ENCODE data around the gene DDT. TPM values are rescaled to one million over a fixed set of nuclear protein-coding genes. Genes with fewer than 3 reads are reported as not detected.
"Not testable (repeated sequence)": the region's sequence is repeated elsewhere in the genome, so short reads cannot be mapped to it uniquely, and the experiment has no call there.

The DDT gene
- total RNA-seq, result 100 to 1,000 TPM; 121 to 128 TPM

DNA sequence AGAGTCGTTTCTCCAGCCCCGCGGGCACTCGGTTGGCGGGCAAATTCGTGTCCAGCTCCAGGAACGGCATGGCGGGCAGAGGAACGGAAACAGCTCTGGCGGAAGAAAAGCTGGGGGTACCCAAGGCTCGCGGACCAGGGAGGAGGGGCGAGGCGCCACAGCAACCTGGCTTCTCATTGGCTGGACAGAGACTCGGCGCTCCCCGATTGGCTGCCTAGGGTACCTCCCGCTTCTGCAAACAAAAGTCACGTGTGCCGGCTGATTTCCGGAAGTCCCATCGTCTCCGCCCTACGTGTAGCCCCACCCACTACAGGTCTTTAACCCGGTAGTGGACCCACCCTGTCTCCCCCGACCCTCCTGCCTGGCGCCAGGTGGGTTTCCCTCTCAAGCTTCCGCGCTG, at the start of gene DDT:
Gene DDT, minus strand, starts transcription at position 97 of the 400 bp plus-strand sequence. Its CDS starts 27 bp downstream, at position 70.
- DNase-seq; H3K4me3 Mint-ChIP-seq; H3K27me3 Mint-ChIP-seq; H3K27ac Mint-ChIP-seq; CTCF ChIA-PET; H3K9me3 Mint-ChIP-seq (ENCODE audit: low read depth): not testable (repeated sequence)
- Mint-ChIP-seq H3K36me3 (peaks cover 21% of the 10 kb centered on the region), H3K4me1 (peaks cover 11% of the 10 kb centered on the region)
- ATAC-seq, result peak; percentile 99

DNA sequence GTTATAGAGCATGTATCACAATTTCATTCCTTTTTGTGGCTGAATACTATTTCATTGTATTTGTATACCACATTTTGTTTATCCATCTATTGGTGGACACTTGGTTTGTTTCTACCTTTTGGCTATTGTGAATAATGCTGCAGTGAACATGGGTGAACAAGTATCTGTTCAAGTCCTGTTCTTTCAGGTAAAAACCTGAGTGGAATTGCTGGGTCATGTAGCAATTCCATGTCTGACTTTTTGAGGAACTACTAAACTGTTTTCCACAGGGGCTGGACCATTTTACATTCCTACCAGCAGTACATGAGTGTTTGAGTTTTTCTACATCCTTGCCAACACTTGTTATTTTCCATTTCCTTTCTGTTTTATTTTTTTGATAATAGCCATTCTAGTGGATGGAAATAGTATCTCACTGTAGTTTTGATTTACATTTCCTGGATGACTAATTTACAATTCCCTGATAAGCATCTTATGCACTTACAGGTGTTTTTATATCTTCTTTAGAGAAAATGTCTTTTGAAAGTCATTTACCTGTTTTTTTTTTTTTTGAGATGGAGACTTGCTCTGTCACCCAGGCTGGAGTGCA, 49.1 kb upstream of the DDT start:
- CTCF ChIA-PET, result no interaction called here
- no peak for DNase-seq
- Mint-ChIP-seq H3K4me3 (no peak overlapping the region), H3K36me3 (peaks cover 41% of the 10 kb centered on the region), H3K4me1 (peaks cover 28% of the 10 kb centered on the region), H3K27ac (no peak overlapping the region), H3K9me3 (ENCODE audit: low read depth) (peaks cover 2% of the 10 kb centered on the region), H3K27me3 (no peaks in the 10 kb centered on the region)
- ATAC-seq, result peak; percentile 33

DNA sequence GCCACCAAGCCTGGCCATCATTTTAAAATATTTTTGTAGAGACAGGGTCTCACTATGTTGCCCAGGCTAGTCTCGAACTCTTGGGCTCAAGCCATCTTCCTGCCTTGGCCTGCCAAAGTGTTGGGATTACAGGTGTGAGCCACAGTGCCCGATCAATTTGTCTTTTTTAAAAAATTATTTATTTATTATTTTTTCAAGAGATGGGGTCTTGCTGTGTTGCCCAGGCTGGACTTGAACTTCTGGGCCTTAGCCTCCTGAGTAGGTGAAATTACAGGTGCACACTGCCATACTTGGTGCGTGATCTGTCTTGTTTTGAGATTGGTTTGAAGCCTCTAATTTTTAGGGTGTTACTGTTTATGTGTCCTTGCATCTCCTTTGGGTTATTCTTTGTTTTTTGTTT, 47.1 kb upstream of the DDT start:
- no peaks in the 10 kb centered on the region for H3K27me3 Mint-ChIP-seq
- ATAC-seq, result no peak
- peaks cover 2% of the 10 kb centered on the region for H3K9me3 Mint-ChIP-seq (ENCODE audit: low read depth)
- no peak for DNase-seq
- H3K4me1 Mint-ChIP-seq, result peaks cover 28% of the 10 kb centered on the region
- CTCF ChIA-PET, result no interaction called here
- H3K36me3 Mint-ChIP-seq, result peaks cover 40% of the 10 kb centered on the region
- H3K4me3 Mint-ChIP-seq, result no peak overlapping the region
- H3K27ac Mint-ChIP-seq, result no peak overlapping the region

DNA sequence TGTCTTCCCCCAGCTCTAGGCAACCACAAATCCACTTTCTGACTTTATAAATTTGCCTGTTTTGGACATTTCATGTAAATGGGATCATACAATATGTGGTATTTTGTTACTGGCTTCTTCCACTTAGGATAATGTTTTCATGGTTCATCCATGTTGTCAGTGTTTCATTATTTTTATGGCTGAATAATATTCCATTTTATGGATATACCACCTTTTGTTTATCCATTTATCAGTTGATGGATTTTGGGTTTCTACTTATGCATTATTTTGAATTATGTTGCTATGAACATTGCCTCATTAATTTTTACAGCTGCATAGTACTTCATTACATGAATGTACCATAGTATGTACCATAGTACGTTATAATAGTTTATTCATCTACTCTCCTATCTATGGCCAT, 41.9 kb upstream of the DDT start:
- DNase-seq (no peak), ATAC-seq (no peak)
- no peaks in the 10 kb centered on the region for H3K9me3 Mint-ChIP-seq (ENCODE audit: low read depth)
- no peak overlapping the region for H3K4me3 Mint-ChIP-seq
- no peaks in the 10 kb centered on the region for H3K27me3 Mint-ChIP-seq
- H3K27ac Mint-ChIP-seq, result no peak overlapping the region
- peaks cover 21% of the 10 kb centered on the region for H3K36me3 Mint-ChIP-seq
- CTCF ChIA-PET, result no interaction called here
- peaks cover 37% of the 10 kb centered on the region for H3K4me1 Mint-ChIP-seq

DNA sequence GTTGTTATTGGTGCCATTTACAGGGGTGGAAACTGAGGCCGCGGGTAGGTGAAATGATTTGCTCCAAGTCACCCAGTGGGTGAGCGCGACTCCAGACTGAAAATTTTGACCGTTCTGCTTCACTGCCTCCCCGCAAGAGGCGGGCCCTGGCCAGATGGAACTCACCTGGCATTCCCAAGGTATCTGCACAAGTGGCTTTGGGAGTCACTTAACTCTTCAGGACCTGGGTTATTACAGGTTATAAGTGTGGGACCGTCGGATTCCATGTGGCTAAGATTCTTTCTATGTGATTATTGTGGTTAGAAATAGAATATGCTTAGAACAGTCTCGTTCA, 37.5 kb upstream of the DDT start:
- ATAC-seq (no peak), DNase-seq (no peak)
- Mint-ChIP-seq H3K4me3 (peak overlapping the region; percentile 91), H3K9me3 (ENCODE audit: low read depth) (peaks cover 2% of the 10 kb centered on the region), H3K27ac (peak overlapping the region; percentile 87), H3K27me3 (no peaks in the 10 kb centered on the region), H3K4me1 (peaks cover 36% of the 10 kb centered on the region), H3K36me3 (peaks cover 9% of the 10 kb centered on the region)
- CTCF ChIA-PET, result interaction anchor here (1.3 to 2.4 kb wide), 3 partner anchors 18 to 145 kb away, joined by 3 to 13 read pairs (median 4); no protein-coding TSS in a partner anchor

DNA sequence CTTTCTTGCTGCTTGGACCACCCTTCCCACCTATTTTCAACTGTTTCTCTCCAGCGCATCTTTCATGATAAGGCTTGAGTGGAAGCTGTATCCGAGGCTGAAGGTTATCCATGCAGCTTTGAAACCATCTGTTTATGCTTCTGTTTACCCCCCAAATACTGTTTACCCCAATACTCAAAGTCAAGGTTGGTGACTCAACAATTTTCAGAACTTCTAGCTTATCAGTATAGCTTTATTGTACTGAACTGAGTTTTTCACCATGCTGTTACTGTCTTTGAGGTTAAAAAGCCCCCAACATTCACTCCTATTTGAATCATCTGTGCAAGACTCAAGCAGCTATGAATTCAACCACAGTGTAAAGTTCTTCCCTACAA, 35.8 kb upstream of the DDT start:
- Mint-ChIP-seq H3K27ac (peak overlapping the region; percentile 47), H3K4me1 (peaks cover 31% of the 10 kb centered on the region), H3K4me3 (peak overlapping the region; percentile 33), H3K36me3 (peaks cover 3% of the 10 kb centered on the region), H3K9me3 (ENCODE audit: low read depth) (peaks cover 2% of the 10 kb centered on the region), H3K27me3 (no peaks in the 10 kb centered on the region)
- CTCF ChIA-PET, result interaction anchor here (2.3 to 2.4 kb wide), 2 partner anchors 144 to 147 kb away, joined by 7 to 13 read pairs; no protein-coding TSS in a partner anchor
- DNase-seq, result no peak
- no peak for ATAC-seq

DNA sequence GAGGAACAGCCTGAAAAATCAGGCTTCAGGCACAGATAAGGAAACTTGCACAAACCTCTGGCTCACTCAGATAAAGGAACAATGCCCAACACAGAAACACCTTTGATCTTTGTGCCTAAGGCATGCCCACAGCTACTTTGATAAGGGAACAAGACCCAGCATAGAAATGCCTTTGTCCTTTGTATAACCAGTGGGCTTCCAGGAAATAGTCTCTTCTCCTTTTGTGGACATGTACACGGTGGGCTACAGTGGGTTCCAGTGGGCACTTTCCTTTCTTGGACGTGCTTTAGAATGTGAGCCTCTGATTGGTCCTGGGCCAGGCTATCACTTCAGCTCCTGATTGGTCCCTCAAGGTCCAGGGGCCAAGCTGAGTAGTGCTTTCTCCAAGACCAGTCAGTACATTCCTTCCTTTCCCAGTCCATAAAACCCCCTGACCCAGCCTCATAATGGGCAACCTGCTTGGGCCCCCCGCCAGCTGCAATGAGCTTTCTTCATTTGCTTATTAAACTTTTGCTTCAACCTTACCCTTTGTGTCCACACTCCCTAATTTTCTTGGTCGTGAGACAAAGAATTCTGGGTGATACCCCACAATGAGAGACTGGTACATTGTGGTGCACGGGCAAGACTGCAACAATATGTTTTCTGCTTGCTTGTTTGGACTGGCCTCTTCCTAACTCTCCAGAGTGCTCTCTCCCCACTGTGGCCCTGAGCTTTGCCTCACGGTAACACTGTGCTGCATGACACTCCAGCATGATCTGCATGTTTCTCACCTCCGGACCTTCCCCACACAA, 35.2 kb upstream of the DDT start:
- DNase-seq, result no peak
- H3K4me3 Mint-ChIP-seq, result no peak overlapping the region
- peaks cover 28% of the 10 kb centered on the region for H3K4me1 Mint-ChIP-seq
- no peaks in the 10 kb centered on the region for H3K27me3 Mint-ChIP-seq
- CTCF ChIA-PET, result interaction anchor here (2.3 to 2.4 kb wide), 2 partner anchors 145 to 147 kb away, joined by 7 to 13 read pairs; no protein-coding TSS in a partner anchor
- ATAC-seq, result no peak
- no peak overlapping the region for H3K27ac Mint-ChIP-seq
- H3K9me3 Mint-ChIP-seq (ENCODE audit: low read depth), result peaks cover 2% of the 10 kb centered on the region
- peaks cover 3% of the 10 kb centered on the region for H3K36me3 Mint-ChIP-seq

DNA sequence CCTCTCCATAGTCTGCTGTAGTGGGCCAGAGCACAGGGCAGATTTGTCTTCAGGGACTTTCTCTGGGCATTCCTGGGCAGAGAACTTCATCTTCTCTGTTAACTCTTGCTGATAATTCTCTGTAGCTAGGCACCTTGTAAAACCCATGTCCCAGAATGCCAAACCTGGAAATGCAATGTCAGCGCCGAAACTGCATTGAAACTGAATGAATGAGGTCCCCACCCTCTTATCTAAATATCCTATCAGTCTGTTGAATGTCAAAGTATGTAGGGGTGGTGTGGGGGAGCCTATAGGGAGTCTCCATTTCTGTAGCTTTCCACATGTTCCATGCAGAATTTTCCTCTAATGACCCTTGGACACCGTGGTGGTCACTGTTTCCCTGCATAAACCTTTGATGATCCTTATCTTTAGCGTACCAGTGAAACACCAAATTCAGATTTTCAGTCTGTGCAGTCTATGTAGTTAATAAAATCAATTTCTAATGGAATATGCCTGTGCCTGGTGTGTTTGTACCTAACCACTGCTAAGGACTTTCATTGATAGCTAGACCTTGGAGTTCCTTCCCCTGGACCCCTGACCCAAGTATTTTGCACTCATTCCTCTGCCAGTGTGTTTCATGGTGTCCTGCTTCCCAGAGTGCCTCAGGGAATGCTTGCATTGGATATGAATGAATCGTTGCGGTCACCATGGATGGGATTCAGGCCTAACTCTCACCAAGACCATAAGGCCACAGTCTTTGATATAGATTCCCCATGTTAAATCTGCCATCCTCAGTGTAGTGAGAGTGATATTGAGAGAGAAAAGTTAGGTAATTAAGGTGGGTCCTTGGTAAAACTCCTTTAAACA, 34.4 kb upstream of the DDT start:
- peaks cover 22% of the 10 kb centered on the region for H3K4me1 Mint-ChIP-seq
- no peak for DNase-seq
- ATAC-seq, result no peak
- H3K36me3 Mint-ChIP-seq, result peaks cover 2% of the 10 kb centered on the region
- H3K27me3 Mint-ChIP-seq, result no peaks in the 10 kb centered on the region
- H3K9me3 Mint-ChIP-seq (ENCODE audit: low read depth), result peaks cover 2% of the 10 kb centered on the region
- CTCF ChIA-PET, result interaction anchor here (1.6 kb wide), 1 partner anchor 149 kb away, joined by 5 read pairs; no protein-coding TSS in a partner anchor
- H3K4me3 Mint-ChIP-seq, result no peak overlapping the region
- H3K27ac Mint-ChIP-seq, result no peak overlapping the region

DNA sequence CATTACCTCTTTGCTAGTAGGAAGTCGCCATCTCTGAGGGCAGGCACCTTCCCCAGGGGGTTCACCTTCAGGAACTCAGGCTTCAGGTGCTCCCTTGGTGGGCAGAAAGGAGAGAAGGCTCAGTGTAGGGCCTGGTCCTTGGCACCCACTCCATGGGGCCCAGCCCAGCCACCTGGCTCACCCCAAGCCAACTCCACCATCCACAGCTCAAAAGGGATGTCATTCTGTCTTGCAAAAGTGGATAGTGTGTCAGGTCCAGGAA, 33.7 kb upstream of the DDT start:
- Mint-ChIP-seq H3K27me3 (no peaks in the 10 kb centered on the region), H3K9me3 (ENCODE audit: low read depth) (peaks cover 2% of the 10 kb centered on the region), H3K4me3 (no peak overlapping the region), H3K27ac (no peak overlapping the region), H3K36me3 (no peaks in the 10 kb centered on the region), H3K4me1 (peaks cover 17% of the 10 kb centered on the region)
- DNase-seq (no peak), ATAC-seq (no peak)
- CTCF ChIA-PET, result interaction anchor here (1.6 kb wide), 1 partner anchor 149 kb away, joined by 5 read pairs; no protein-coding TSS in a partner anchor

DNA sequence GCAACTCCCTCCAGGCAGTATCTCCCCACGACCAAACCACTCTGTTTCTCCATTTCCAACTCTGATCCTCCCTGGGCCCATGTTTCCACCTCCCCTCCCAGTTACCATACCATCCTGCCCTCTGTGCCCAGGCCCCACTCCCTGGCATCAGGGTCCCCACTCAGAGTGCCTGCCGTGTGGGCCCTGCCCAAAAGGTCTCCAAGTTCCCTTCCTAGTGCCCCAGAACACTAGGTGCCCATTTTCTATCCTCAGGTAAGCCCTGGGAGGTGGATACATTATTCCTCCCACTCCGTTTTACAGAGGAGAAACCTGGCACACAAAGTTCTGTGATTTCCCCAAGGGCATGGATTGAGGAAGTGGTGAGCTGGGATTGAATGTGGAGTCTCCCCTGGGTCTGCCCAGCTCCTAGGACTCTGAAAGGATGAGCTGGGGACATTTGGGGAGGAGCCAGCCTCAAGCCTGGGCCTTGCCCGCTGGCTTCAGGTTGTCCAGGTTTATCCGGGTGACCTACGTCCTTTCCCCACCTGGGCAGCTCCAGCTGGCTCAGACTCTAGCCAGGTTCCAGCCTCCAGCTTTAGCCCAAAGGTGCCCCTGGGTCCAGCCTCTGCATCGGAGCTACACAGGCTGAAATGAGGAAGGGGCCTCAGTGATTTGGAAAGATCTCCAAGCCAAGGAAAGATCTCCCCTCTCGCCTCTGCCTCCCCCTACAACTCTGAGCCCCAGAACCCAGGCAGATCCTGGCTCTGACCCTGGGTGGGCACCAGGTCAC, 33.2 kb upstream of the DDT start:
- no peak overlapping the region for H3K4me3 Mint-ChIP-seq
- H3K27me3 Mint-ChIP-seq, result no peaks in the 10 kb centered on the region
- peaks cover 13% of the 10 kb centered on the region for H3K4me1 Mint-ChIP-seq
- ATAC-seq, result no peak
- no peak for DNase-seq
- no peaks in the 10 kb centered on the region for H3K36me3 Mint-ChIP-seq
- no peak overlapping the region for H3K27ac Mint-ChIP-seq
- H3K9me3 Mint-ChIP-seq (ENCODE audit: low read depth), result peaks cover 2% of the 10 kb centered on the region
- CTCF ChIA-PET, result interaction anchor here (1.1 to 1.6 kb wide), 2 partner anchors 15 to 150 kb away, joined by 3 to 5 read pairs; no protein-coding TSS in a partner anchor

DNA sequence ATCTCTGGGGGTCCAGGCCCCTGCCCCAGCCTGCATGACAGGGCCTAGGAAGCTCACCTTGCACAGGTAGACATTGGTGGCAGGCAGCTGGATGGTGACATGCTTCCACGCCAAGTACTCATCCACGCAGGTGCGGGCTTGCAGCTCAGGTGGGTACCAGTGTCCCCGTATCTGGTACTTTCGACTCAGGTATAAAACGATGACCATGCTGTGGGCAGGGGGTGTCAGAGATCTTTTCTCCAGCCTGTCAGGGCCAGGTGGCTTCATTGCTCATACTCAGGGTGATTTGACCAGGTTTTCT, 32.6 kb upstream of the DDT start:
- DNase-seq (no peak), ATAC-seq (no peak)

DNA sequence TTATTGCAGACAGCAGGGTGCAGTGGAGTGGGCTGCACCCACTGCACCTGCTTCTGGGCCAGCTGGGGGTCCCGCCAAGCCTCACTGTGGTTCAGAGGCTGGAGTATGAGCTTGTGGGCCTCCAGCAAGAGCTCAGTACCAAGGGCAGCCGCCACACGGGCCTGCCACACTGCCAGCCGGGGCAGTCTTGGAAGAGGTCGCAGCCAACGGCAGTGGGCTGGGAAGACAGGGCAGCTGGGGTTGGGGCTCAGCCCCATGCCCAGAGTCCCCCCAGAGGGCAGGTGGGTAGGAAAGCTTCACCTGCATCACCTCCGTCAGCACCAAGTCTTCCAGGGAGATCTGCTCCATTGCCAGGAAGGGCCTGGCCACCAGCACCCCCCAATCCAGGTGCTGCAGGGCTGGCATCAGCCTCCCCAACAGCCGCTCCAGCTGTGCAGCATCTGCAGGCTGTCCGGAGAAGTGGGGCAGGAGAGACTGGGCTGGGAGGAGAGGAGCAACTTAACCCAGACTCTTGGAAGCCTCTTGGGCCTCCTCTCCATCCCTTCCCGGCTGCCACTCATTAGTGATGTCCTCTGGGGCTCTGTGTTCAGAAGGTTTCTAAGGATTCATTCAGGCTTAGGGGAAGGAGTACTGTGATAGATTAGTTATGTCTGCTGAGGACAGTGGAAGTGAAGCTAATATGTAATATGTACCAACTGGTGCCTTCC, 32.1 kb upstream of the DDT start:
- H3K9me3 Mint-ChIP-seq (ENCODE audit: low read depth), result peaks cover 2% of the 10 kb centered on the region
- CTCF ChIA-PET, result interaction anchor here (1.1 kb wide), 1 partner anchor 13 kb away, joined by 3 read pairs; no protein-coding TSS in a partner anchor
- peaks cover 9% of the 10 kb centered on the region for H3K4me1 Mint-ChIP-seq
- no peak overlapping the region for H3K27ac Mint-ChIP-seq
- H3K4me3 Mint-ChIP-seq, result no peak overlapping the region
- H3K27me3 Mint-ChIP-seq, result no peaks in the 10 kb centered on the region
- no peaks in the 10 kb centered on the region for H3K36me3 Mint-ChIP-seq
- DNase-seq, result no peak
- ATAC-seq, result no peak

More for the DNA sequence above, 32.6 kb upstream of the DDT start:
- H3K4me1 Mint-ChIP-seq, result peaks cover 10% of the 10 kb centered on the region
- no peak overlapping the region for H3K4me3 Mint-ChIP-seq
- CTCF ChIA-PET, result interaction anchor here (1.1 kb wide), 1 partner anchor 14 kb away, joined by 3 read pairs; no protein-coding TSS in a partner anchor
- H3K27ac Mint-ChIP-seq, result no peak overlapping the region
- H3K36me3 Mint-ChIP-seq, result no peaks in the 10 kb centered on the region
- no peaks in the 10 kb centered on the region for H3K27me3 Mint-ChIP-seq
- peaks cover 2% of the 10 kb centered on the region for H3K9me3 Mint-ChIP-seq (ENCODE audit: low read depth)
